GM19455 (cell line): ENCODE data around the gene TMTC1.
"Not testable (repeated sequence)": the region's sequence is repeated elsewhere in the genome, so short reads cannot be mapped to it uniquely, and the experiment has no call there.

Experiments
- ATAC-seq: cut with Tn5 transposase; IDR thresholded peaks from one replicate; pipeline ENCODE4 v1.9.1; 2021; ENCODE audit not compliant: unreplicated experiment

The TMTC1 gene

GRCh38 chr12:29580971-29581370 is 202.8 kb downstream of the TMTC1 start:
- ATAC-seq = no peak

- no peak for ATAC-seq
These were observed 205.0 kb downstream of the TMTC1 start for GRCh38 chr12:29578731-29579130.

GRCh38 chr12:29578070-29578469 is 205.7 kb downstream of the TMTC1 start:
- ATAC-seq = no peak

GRCh38 chr12:29574500-29574899 is 209.2 kb downstream of the TMTC1 start:
- ATAC-seq = no peak

GRCh38 chr12:29572938-29573337 is 210.8 kb downstream of the TMTC1 start:
- no peak for ATAC-seq

- ATAC-seq = no peak
These were observed 211.3 kb downstream of the TMTC1 start for GRCh38 chr12:29572464-29572863.

- ATAC-seq = no peak
These were observed 214.5 kb downstream of the TMTC1 start for GRCh38 chr12:29569132-29569757.

- ATAC-seq = no peak
These were observed 217.3 kb downstream of the TMTC1 start for GRCh38 chr12:29566441-29566840.

GRCh38 chr12:29565727-29566126 is 218.0 kb downstream of the TMTC1 start:
- no peak for ATAC-seq

- no peak for ATAC-seq
These were observed 218.8 kb downstream of the TMTC1 start for GRCh38 chr12:29564925-29565324.

GRCh38 chr12:29563636-29564035 is 220.1 kb downstream of the TMTC1 start:
- no peak for ATAC-seq

GRCh38 chr12:29563071-29563470 is 220.7 kb downstream of the TMTC1 start:
- no peak for ATAC-seq

GRCh38 chr12:29562110-29562804 is 221.5 kb downstream of the TMTC1 start:
- ATAC-seq = no peak

- no peak for ATAC-seq
These were observed 222.1 kb downstream of the TMTC1 start for GRCh38 chr12:29561664-29562071.

GRCh38 chr12:29559198-29559597 is 224.5 kb downstream of the TMTC1 start:
- no peak for ATAC-seq

- no peak for ATAC-seq
These were observed 227.4 kb downstream of the TMTC1 start for GRCh38 chr12:29556363-29556762.

GRCh38 chr12:29555451-29555850 is 228.3 kb downstream of the TMTC1 start:
- not testable (repeated sequence) for ATAC-seq

GRCh38 chr12:29552994-29553748 is 230.6 kb downstream of the TMTC1 start:
- ATAC-seq = no peak

- ATAC-seq = peak; percentile 87
These were observed 231.3 kb downstream of the TMTC1 start for GRCh38 chr12:29552324-29552927.

- no peak for ATAC-seq
These were observed 231.9 kb downstream of the TMTC1 start for GRCh38 chr12:29551812-29552211.

GRCh38 chr12:29547864-29548263 is 235.9 kb downstream of the TMTC1 start:
- no peak for ATAC-seq
